Activated CD4-positive, CD25-positive, alpha-beta regulatory T cell treated with anti-CD3 and anti-CD28 coated beads, Interleukin-2, amount 50 U/mL, for 16 hours (primary cell): Measurements from ENCODE around the gene SMKR1.
"Not testable (repeated sequence)": the region's sequence is repeated elsewhere in the genome, so short reads cannot be mapped to it uniquely, and the experiment has no call there.

Experiments
- DNase-seq: peaks from one replicate; pipeline ENCODE4 v3.0.0-alpha.2; 2020; ENCODE audit warnings: low read depth, low spot score

Gene SMKR1

GRCh38 chr7:129525225-129525862, 23.0 kb downstream of the SMKR1 start:
- DNase-seq: no peak

- no peak for DNase-seq
Observed at GRCh38 chr7:129529643-129530042, 27.3 kb downstream of the SMKR1 start.

GRCh38 chr7:129530795-129531391, 28.6 kb downstream of the SMKR1 start:
- DNase-seq: no peak

GRCh38 chr7:129531721-129532120, 29.4 kb downstream of the SMKR1 start:
- DNase-seq: no peak

- no peak for DNase-seq
Observed at GRCh38 chr7:129532375-129532774, 30.0 kb downstream of the SMKR1 start.

- DNase-seq: not testable (repeated sequence)
Observed at GRCh38 chr7:129534558-129535274, 32.4 kb downstream of the SMKR1 start.

GRCh38 chr7:129535896-129536295, 33.6 kb downstream of the SMKR1 start:
- DNase-seq: no peak

- no peak for DNase-seq
Observed at GRCh38 chr7:129536323-129536722, 34.0 kb downstream of the SMKR1 start.

GRCh38 chr7:129538790-129539189, 36.5 kb downstream of the SMKR1 start:
- DNase-seq: no peak

- DNase-seq: no peak
Observed at GRCh38 chr7:129540340-129540739, 38.0 kb downstream of the SMKR1 start.

- no peak for DNase-seq
Observed at GRCh38 chr7:129544700-129545099, 42.4 kb downstream of the SMKR1 start.

GRCh38 chr7:129550693-129551360, 48.5 kb downstream of the SMKR1 start:
- no peak for DNase-seq

- no peak for DNase-seq
Observed at GRCh38 chr7:129553899-129554461, 51.6 kb downstream of the SMKR1 start.

GRCh38 chr7:129556607-129557133, 54.3 kb downstream of the SMKR1 start:
- DNase-seq: no peak

GRCh38 chr7:129557686-129558481, 55.6 kb downstream of the SMKR1 start:
- no peak for DNase-seq

- DNase-seq: no peak
Observed at GRCh38 chr7:129559564-129559963, 57.2 kb downstream of the SMKR1 start.

GRCh38 chr7:129560831-129561230, 58.5 kb downstream of the SMKR1 start:
- DNase-seq: no peak

GRCh38 chr7:129561677-129562359, 59.5 kb downstream of the SMKR1 start:
- DNase-seq: no peak
